B cell (primary cell): ENCODE measurements around the gene HAGHL. TPM values are rescaled to one million over a fixed set of nuclear protein-coding genes. Genes with fewer than 3 reads are reported as not detected.

Experiments used
- ATAC-seq: fragments of 200-7000 bp; cut with Tn5 transposase; one replicate; pipeline ENCODE4 v1.10.0; 2021; ENCODE audit warnings: low read depth, mild to moderate bottlenecking, moderate number of reproducible peaks, moderate library complexity
- CTCF ChIA-PET: fragments of 350-600 bp; sonication (Branson Sonifier 250); formaldehyde crosslinking; loops from one replicate; lab custom pipeline; 2021; ENCODE audit warnings: antibody characterized with exemption, inconsistent platforms; lab: Charles Lee
- POLR2A ChIA-PET: fragments of 350-600 bp; sonication (Branson Sonifier 250); formaldehyde crosslinking; loops from one replicate; lab custom pipeline; 2021; ENCODE audit warnings: antibody characterized with exemption; lab: Charles Lee
- DNase-seq: peaks from one replicate; pipeline ENCODE4 v3.0.0; 2013
- H2AFZ ChIP-seq: 2 replicates; pipeline ENCODE4 v1.6.1; 2012; ENCODE audit warnings: mild to moderate bottlenecking, low read depth, low read length; ENCODE audit not compliant: insufficient read depth, poor library complexity, severe bottlenecking
- H3K27ac ChIP-seq, 2 donors: 1 replicate in 1 of 2; 2 replicates in 1 of 2; pipeline ENCODE4 v1.5.1; 2012 to 2013; ENCODE audit warnings: low read length in 2 of 2, mild to moderate bottlenecking in 2 of 2, moderate library complexity in 1 of 2
- H3K27me3 ChIP-seq, 4 experiments: fragments of 200-600 bp in 1 of 4; sonication (generic) in 1 of 4; replicated peaks in 1 of 4; 1 replicate in 2 of 4; 2 replicates in 2 of 4; pipeline versions ENCODE4 v1.6.1 to v1.7.0; 2013 to 2016; ENCODE audit warnings: low read length in 3 of 4, mild to moderate bottlenecking in 2 of 4, mixed read lengths in 1 of 4, moderate library complexity in 1 of 4; ENCODE audit not compliant: insufficient read depth in 4 of 4, control insufficient read depth in 3 of 4; ENCODE audit errors: control extremely low read depth in 1 of 4
- H3K36me3 ChIP-seq, 2 experiments: replicated peaks in 1 of 2; 1 replicate in 1 of 2; 2 replicates in 1 of 2; pipeline versions ENCODE4 v1.6.1 to v1.7.1; 2013; ENCODE audit warnings: low read length in 1 of 2; ENCODE audit not compliant: insufficient read depth in 2 of 2, control insufficient read depth in 1 of 2; ENCODE audit errors: control extremely low read depth in 1 of 2, extremely low read depth in 1 of 2
- H3K4me1 ChIP-seq, 2 donors: fragments of 200-600 bp in 1 of 2; sonication (generic) in 1 of 2; 1 replicate in 1 of 2; 2 replicates in 1 of 2; pipeline versions ENCODE4 v1.5.1 to v1.6.1; 2013 to 2017; ENCODE audit warnings: low read length in 2 of 2; ENCODE audit not compliant: control insufficient read depth in 2 of 2, insufficient read depth in 2 of 2
- H3K4me2 ChIP-seq: replicated peaks from 2 replicates; pipeline ENCODE3; 2012; ENCODE audit warnings: mild to moderate bottlenecking, low read depth, low read length; ENCODE audit not compliant: poor library complexity, severe bottlenecking
- H3K4me3 ChIP-seq, 5 experiments: fragments of 200-600 bp in 1 of 5; sonication (generic) in 1 of 5; 1 replicate in 3 of 5; 2 replicates in 2 of 5; pipeline versions ENCODE4 v1.5.1 to v1.7.0; 2011 to 2016; ENCODE audit warnings: low read length in 4 of 5, mild to moderate bottlenecking in 4 of 5, low read depth in 2 of 5, control low read depth in 1 of 5, moderate library complexity in 1 of 5; ENCODE audit not compliant: insufficient read depth in 1 of 5; ENCODE audit errors: control extremely low read depth in 1 of 5, extremely low read depth in 1 of 5
- H3K79me2 ChIP-seq: fragments of 200-600 bp; sonication (generic); one replicate; pipeline ENCODE4 v1.6.0; 2016; ENCODE audit warnings: low read length; ENCODE audit not compliant: control insufficient read depth, insufficient read depth
- H3K9ac ChIP-seq: fragments of 200-600 bp; sonication (generic); 2 replicates; pipeline ENCODE4 v1.6.1; 2017; ENCODE audit warnings: mild to moderate bottlenecking, low read length, moderate library complexity
- H3K9me3 ChIP-seq, 3 donors: one replicate each; pipeline versions ENCODE4 v1.6.1 to v1.7.1; 2013; ENCODE audit warnings: low read length in 2 of 3; ENCODE audit not compliant: control insufficient read depth in 2 of 3, insufficient read depth in 1 of 3; ENCODE audit errors: control extremely low read depth in 1 of 3
- H4K20me1 ChIP-seq: 2 replicates; pipeline ENCODE4 v1.6.0; 2012; ENCODE audit warnings: mild to moderate bottlenecking, low read length; ENCODE audit not compliant: insufficient read depth, control insufficient read depth, poor library complexity, severe bottlenecking
- H3K27ac Mint-ChIP-seq: one replicate; pipeline ENCODE4 v1.8.0; 2021; ENCODE audit warnings: mixed read lengths
- H3K27me3 Mint-ChIP-seq: one replicate; pipeline ENCODE4 v1.8.0; 2021; ENCODE audit warnings: mixed read lengths
- H3K4me1 Mint-ChIP-seq: one replicate; pipeline ENCODE4 v1.8.0; 2021; ENCODE audit warnings: mixed read lengths
- H3K4me3 Mint-ChIP-seq: one replicate; pipeline ENCODE4 v1.8.0; 2021; ENCODE audit warnings: mixed read lengths
- H3K9me3 Mint-ChIP-seq: one replicate; pipeline ENCODE4 v1.8.0; 2022; ENCODE audit warnings: mixed read lengths; ENCODE audit not compliant: insufficient read depth
- CTCF ChIP-seq: fragments of 200-600 bp; IDR thresholded peaks from one replicate; pipeline ENCODE4 v1.8.0; 2022; ENCODE audit warnings: antibody characterized with exemption, mild to moderate bottlenecking
- EZH2 ChIP-seq: IDR thresholded peaks from 2 replicates; pipeline ENCODE4 v1.6.1; 2012; ENCODE audit warnings: borderline replicate concordance, low read depth, mild to moderate bottlenecking, moderate library complexity, low read length; ENCODE audit not compliant: insufficient read depth, poor library complexity, severe bottlenecking
- WGBS: methylation state at CpG from one replicate; pipeline ENCODE4 v1.1.5; 2013; ENCODE audit warnings: missing lambda C conversion rate; ENCODE audit not compliant: insufficient coverage; 5-methylcytosine and 5-hydroxymethylcytosine counted together
- intact Hi-C: fragments of 100-400 bp; cut with micrococcal nuclease; formaldehyde crosslinking; loops from one replicate; pipeline ENCODE4 v1.10.0; 2022
- polyA plus RNA-seq: library from polyadenylated mRNA; depleted of rRNA; stranded (reverse); fragments of >200 nt; gene quantifications from 2 replicates; pipeline ENCODE4 v1.2.3, GENCODE V29; 2012
- total RNA-seq, 2 donors: library from RNA; stranded (reverse); fragments of 120-200 nt in 1 of 2; gene quantifications; 1 replicate in 1 of 2; 2 replicates in 1 of 2; pipeline versions ENCODE4 v1.2.3 to v1.2.4, GENCODE V29; 2013 to 2022

Gene HAGHL
- total and polyA plus RNA-seq, 2 donors (not counting 1 experiment from before 2014, with no cell fraction given): 32.3 to 87.1 TPM

GRCh38 chr16:709566-710499 lies 17.1 kb upstream of the HAGHL start:
- no peak for TF ChIP-seq EZH2
- TF ChIP-seq CTCF: no peak
- Histone ChIP-seq H3K36me3 (no peaks in the 10 kb centered on the region), H3K9me3 (peaks cover 0 to 17% (median 0%) of the 10 kb centered on the region in 3 donors), H2AFZ (no peak overlapping the region), H3K4me3 (no peak overlapping the region), H3K4me1 (peaks cover 13 to 16% of the 10 kb centered on the region in 2 donors), H3K9ac (no peak overlapping the region), H3K4me2 (no peak overlapping the region), H4K20me1 (no peaks in the 10 kb centered on the region), H3K27me3 (peaks cover 0 to 72% (median 34%) of the 10 kb centered on the region in 4 experiments), H3K79me2 (no peaks in the 10 kb centered on the region), H3K27ac (no peak overlapping the region)
- H3K27me3 Mint-ChIP-seq: peaks cover 26% of the 10 kb centered on the region
- POLR2A ChIA-PET: no interaction called here
- intact Hi-C loops: loop anchor here (2.0 kb wide), 1 partner anchor 393 kb away; no protein-coding TSS in a partner anchor
- ATAC-seq: no peak
- CTCF ChIA-PET: interaction anchor here (0.7 to 7.6 kb wide), 6 partner anchors 11 to 350 kb away, joined by 3 to 94 read pairs (median 3); partner anchors contain the start of genes ANTKMT, CHTF18 and RPUSD1
- H3K9me3 Mint-ChIP-seq: no peaks in the 10 kb centered on the region
- peaks cover 4% of the 10 kb centered on the region for H3K4me1 Mint-ChIP-seq
- H3K27ac Mint-ChIP-seq: no peak overlapping the region
- WGBS: 40% methylated on average over 30 of the region's 30 CpGs
- DNase-seq: no peak
- no peak overlapping the region for H3K4me3 Mint-ChIP-seq
